ENCODE data around the gene CAMK1.
A peak's percentile ranks its signal among the peaks of the same experiment; 100 is the strongest.

CAMK1 gene

GRCh38 chr3:9749296-9749644, 20.5 kb downstream of the CAMK1 start:
- DNase-seq (ENCODE audit: low read depth, low spot score), result no peak
- H3K4me3 ChIP-seq (ENCODE audit: low read length), result peak overlapping the region; percentile 88

- DNase-seq (ENCODE audit: low read depth, low spot score), result no peak
- H3K4me3 ChIP-seq (ENCODE audit: low read length), result no peak overlapping the region
Measured at GRCh38 chr3:9748031-9748430, 21.7 kb downstream of the CAMK1 start.

- DNase-seq (ENCODE audit: low read depth, low spot score), result no peak
- no peak overlapping the region for H3K4me3 ChIP-seq (ENCODE audit: low read length)
Measured at GRCh38 chr3:9747267-9747666, 22.5 kb downstream of the CAMK1 start.

- H3K4me3 ChIP-seq (ENCODE audit: low read length), result no peak overlapping the region
- no peak for DNase-seq (ENCODE audit: low read depth, low spot score)
Measured at GRCh38 chr3:9746330-9746729, 23.4 kb downstream of the CAMK1 start.

- no peak for DNase-seq (ENCODE audit: low read depth, low spot score)
- no peak overlapping the region for H3K4me3 ChIP-seq (ENCODE audit: low read length)
Measured at GRCh38 chr3:9745521-9745920, 24.2 kb downstream of the CAMK1 start.

- DNase-seq (ENCODE audit: low read depth, low spot score), result no peak
- no peak overlapping the region for H3K4me3 ChIP-seq (ENCODE audit: low read length)
Measured at GRCh38 chr3:9744162-9744561, 25.6 kb downstream of the CAMK1 start.

GRCh38 chr3:9743548-9743947, 26.2 kb downstream of the CAMK1 start:
- no peak overlapping the region for H3K4me3 ChIP-seq (ENCODE audit: low read length)
- DNase-seq (ENCODE audit: low read depth, low spot score), result no peak

- no peak for DNase-seq (ENCODE audit: low read depth, low spot score)
- no peak overlapping the region for H3K4me3 ChIP-seq (ENCODE audit: low read length)
Measured at GRCh38 chr3:9742560-9742959, 27.2 kb downstream of the CAMK1 start.

- no peak for DNase-seq (ENCODE audit: low read depth, low spot score)
- no peak overlapping the region for H3K4me3 ChIP-seq (ENCODE audit: low read length)
Measured at GRCh38 chr3:9739181-9739580, 30.6 kb downstream of the CAMK1 start.

- H3K4me3 ChIP-seq (ENCODE audit: low read length), result no peak overlapping the region
- no peak for DNase-seq (ENCODE audit: low read depth, low spot score)
Measured at GRCh38 chr3:9736831-9737230, 32.9 kb downstream of the CAMK1 start.

GRCh38 chr3:9732740-9733115, 37.0 kb downstream of the CAMK1 start:
- DNase-seq (ENCODE audit: low read depth, low spot score), result no peak
- peak overlapping the region; percentile 88 for H3K4me3 ChIP-seq (ENCODE audit: low read length)

GRCh38 chr3:9732080-9732739, 37.5 kb downstream of the CAMK1 start:
- no peak for DNase-seq (ENCODE audit: low read depth, low spot score)
- H3K4me3 ChIP-seq (ENCODE audit: low read length), result peak overlapping the region; percentile 88

- H3K4me3 ChIP-seq (ENCODE audit: low read length), result peak within 1 kb of the TSS; percentile 88
- DNase-seq (ENCODE audit: low read depth, low spot score), result peak; percentile 97
Measured at GRCh38 chr3:9731206-9732079, 38.3 kb downstream of the CAMK1 start, which contains the start of gene BRPF1. BRPF1 (plus strand) TSS chr3:9731735; CDS start chr3:9734141, 2,406 bp downstream.

- no peak for DNase-seq (ENCODE audit: low read depth, low spot score)
- H3K4me3 ChIP-seq (ENCODE audit: low read length), result peak overlapping the region; percentile 70
Measured at GRCh38 chr3:9730657-9731205, 39.0 kb downstream of the CAMK1 start.

- no peak overlapping the region for H3K4me3 ChIP-seq (ENCODE audit: low read length)
- DNase-seq (ENCODE audit: low read depth, low spot score), result no peak
Measured at GRCh38 chr3:9729419-9729818, 40.3 kb downstream of the CAMK1 start.

- peak; percentile 51 for DNase-seq (ENCODE audit: low read depth, low spot score)
- no peak overlapping the region for H3K4me3 ChIP-seq (ENCODE audit: low read length)
Measured at GRCh38 chr3:9727743-9728142, 42.0 kb downstream of the CAMK1 start.

- peak overlapping the region; percentile 50 for H3K4me3 ChIP-seq (ENCODE audit: low read length)
- peak; percentile 75 for DNase-seq (ENCODE audit: low read depth, low spot score)
Measured at GRCh38 chr3:9727041-9727595, 42.6 kb downstream of the CAMK1 start.

GRCh38 chr3:9725775-9726515, 43.8 kb downstream of the CAMK1 start:
- DNase-seq (ENCODE audit: low read depth, low spot score), result no peak
- no peak overlapping the region for H3K4me3 ChIP-seq (ENCODE audit: low read length)

GRCh38 chr3:9721700-9722060, 48.1 kb downstream of the CAMK1 start:
- no peak overlapping the region for H3K4me3 ChIP-seq (ENCODE audit: low read length)
- DNase-seq (ENCODE audit: low read depth, low spot score), result no peak
